ENCODE results near the gene BMPR1B. TPM values are rescaled to one million over a fixed set of nuclear protein-coding genes. Genes with fewer than 3 reads are reported as not detected.

The BMPR1B gene
- polyA plus RNA-seq, 4 donors, result 19.4 to 26.8 (median 26.0) TPM

- DNase-seq (ENCODE audit: low read depth in 4 of 4, low spot score in 3 of 4), result no peak
Measured at GRCh38 chr4:94762326-94762725, 4.6 kb downstream of the BMPR1B start.

GRCh38 chr4:94763005-94763404, 5.2 kb downstream of the BMPR1B start:
- no peak for DNase-seq (ENCODE audit: low read depth in 4 of 4, low spot score in 3 of 4)

DNA sequence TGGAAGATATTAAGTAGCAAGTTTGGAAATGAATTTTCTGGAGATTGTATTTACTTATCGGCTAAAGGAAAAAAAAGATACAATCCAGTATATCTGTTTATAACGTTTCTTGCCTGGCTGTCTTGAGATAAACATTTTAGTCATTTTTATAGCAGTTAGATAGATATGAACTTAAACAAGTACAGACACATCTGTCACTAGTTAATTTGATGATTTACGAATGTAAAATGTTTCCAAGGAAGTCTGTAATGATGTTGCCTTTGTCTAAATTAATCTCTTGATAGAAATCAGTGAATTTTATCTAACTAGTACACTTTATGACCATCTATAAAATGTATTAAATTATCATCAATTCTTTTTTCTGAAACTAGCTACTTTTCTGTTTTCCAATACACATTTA, 5.7 kb downstream of the BMPR1B start:
- no peak for DNase-seq (ENCODE audit: low read depth in 4 of 4, low spot score in 3 of 4)

DNA sequence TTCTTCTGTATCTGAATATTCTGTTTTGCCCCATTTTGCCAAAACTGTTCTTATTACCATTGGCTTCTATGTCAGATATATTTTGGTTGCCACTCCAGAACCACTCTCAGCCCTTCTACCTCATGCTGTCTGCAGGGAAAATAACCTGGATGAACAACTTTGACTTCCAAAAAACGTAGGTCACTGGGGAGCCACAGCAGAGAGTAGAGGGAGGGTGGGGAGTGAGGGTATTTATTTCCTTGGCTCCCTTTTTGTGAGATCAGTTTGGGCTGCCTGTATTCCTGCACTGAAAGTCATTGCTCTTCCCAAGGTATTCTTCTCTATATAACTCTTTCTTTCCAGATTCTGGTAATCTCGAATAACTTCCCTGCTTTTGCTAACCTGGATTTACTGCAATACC, 6.3 kb downstream of the BMPR1B start:
- DNase-seq (ENCODE audit: low read depth in 4 of 4, low spot score in 3 of 4), result no peak

- no peak for DNase-seq (ENCODE audit: low read depth in 4 of 4, low spot score in 3 of 4)
Measured at GRCh38 chr4:94765174-94765573, 7.4 kb downstream of the BMPR1B start.

DNA sequence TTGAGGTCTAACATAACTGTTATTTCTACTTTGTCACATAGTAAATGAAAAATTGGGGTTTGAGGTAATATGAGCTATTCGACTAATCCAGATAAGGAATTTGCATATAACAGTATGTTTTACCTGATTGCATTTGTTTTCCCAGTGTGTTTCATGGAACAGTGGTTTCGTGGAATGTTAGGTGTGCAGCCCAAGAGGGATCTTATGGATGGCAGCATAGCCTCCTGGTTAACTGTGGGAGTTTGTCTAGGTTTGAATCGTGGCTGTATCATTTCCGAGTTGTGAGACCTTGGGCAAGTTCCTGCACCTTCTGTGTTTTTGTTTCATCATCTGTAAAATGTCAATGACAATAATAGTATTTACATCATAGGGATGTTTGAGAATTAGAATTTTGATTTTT, 7.9 kb downstream of the BMPR1B start:
- DNase-seq (ENCODE audit: low read depth in 4 of 4, low spot score in 3 of 4), result no peak

- DNase-seq (ENCODE audit: low read depth in 4 of 4, low spot score in 3 of 4), result no peak
Measured at GRCh38 chr4:94766856-94767255, 9.1 kb downstream of the BMPR1B start.

GRCh38 chr4:94767446-94767845, 9.7 kb downstream of the BMPR1B start:
- DNase-seq (ENCODE audit: low read depth in 4 of 4, low spot score in 3 of 4), result no peak

DNA sequence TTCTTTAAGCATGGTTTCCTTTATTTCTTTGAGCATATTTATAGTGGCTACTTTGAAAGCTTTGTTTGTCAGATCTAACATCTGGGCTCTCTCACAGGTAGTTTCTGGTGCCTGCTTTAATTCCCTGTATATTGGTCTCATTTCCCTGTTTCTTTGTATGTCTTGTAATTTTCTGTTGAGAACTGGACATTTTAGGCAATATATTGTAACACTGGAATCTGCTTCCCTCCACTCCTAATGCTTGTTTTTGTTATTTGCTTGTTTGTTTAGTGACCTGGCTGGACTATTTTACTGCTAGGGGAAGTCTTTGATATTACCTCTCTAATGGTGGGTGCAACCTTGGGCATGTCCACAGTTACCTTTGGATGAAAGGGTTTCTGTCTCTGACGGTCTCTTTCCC, 25.0 kb downstream of the BMPR1B start:
- no peak for DNase-seq (ENCODE audit: low read depth in 4 of 4, low spot score in 3 of 4)

DNA sequence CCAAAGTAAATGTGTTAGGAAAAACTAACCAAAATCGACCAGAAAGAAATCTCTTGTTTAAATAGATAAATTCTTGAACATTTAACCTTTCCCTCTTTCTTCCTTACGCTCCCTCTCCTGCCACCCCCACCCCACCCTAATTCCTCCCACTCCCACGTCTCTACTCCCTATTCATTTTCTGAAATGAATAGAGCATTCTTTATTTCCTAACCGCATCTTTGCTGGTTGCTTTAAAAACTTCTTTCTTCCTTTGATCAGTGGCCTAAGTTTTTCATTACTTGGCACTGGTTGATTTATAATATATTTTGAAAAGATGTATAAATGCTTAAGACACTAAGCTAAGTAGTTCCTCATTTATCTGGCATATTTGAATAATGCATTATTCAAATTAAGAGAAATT, 33.9 kb downstream of the BMPR1B start:
- DNase-seq (ENCODE audit: low read depth in 4 of 4, low spot score in 3 of 4), result no peak

GRCh38 chr4:94798808-94799207, 41.1 kb downstream of the BMPR1B start:
- no peak for DNase-seq (ENCODE audit: low read depth in 4 of 4, low spot score in 3 of 4)

DNA sequence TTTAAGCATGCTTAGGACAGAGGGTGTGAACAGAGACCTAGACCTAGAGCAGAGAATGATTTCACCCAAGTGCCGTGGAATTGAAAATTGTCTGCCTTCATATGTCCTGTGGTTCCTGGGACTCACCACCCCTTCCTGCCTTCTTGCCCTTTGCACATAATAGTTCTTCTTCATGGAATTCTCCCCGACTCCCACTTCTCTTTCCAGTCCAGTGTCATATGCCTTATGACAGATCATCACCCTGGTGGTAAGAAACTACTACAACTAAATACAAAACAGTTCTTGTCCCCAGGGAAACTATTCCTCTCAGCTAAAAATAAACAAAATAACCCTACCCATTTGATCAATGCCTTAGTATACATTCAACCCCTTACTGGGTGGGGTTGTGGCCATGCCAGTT, 43.3 kb downstream of the BMPR1B start:
- no peak for DNase-seq (ENCODE audit: low read depth in 4 of 4, low spot score in 3 of 4)

DNA sequence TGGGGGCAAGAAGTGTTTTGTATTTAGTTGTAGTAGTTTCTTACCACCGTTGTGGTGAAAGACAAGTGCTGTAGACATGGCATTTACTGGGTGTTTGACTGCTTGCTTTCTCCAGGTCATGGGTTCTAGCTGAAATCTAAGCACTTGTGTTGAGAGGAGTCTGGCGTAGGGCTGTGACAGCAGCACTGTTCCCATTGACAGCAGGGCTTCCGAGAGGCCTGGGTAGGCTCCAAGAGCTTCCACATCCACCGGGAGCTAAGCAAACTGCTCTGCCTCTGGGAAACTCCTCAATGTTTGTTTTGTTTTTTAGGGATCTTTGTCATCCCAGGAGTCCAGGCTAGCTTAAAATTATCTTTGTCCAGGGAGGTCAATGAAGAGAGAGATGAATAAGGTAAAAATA, 44.3 kb downstream of the BMPR1B start:
- no peak for DNase-seq (ENCODE audit: low read depth in 4 of 4, low spot score in 3 of 4)

DNA sequence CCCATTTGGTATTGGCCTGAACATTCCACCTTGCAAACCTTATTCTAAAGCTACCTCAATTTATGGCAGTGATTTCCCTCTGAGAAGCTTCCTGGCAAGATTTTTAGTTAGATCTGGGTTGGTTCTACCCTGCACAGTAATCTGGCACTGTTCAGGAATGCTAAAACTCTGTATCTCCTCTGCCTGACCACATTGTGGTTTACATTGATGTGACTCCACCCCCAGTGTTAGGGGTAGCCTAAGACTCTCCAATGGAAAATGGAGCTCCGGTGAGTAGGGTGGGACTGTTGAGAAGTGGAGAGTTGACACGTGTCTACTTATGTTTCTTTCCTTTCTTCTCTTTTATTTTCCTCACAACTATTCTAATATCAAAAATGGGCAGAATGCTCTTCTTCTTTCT, 45.4 kb downstream of the BMPR1B start:
- DNase-seq (ENCODE audit: low read depth in 4 of 4, low spot score in 3 of 4), result no peak

DNA sequence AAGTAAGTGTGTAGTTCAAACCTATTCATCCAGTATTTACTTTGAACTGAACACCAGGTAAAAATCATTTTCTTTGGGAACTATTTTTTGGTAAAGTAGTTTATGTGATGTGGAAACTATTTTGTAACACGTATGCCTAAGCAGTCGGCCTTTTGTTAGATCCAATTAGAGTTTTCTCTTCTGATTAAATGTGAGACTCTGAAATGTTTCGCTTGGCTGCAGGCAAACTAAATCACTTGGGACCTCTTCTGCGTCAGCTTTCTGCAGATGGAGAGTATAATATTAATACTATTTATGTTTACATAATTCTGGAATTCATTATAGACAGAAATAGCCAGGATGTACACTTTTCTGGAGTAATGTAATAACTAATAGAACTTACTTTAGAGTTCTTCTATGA, 46.9 kb downstream of the BMPR1B start:
- no peak for DNase-seq (ENCODE audit: low read depth in 4 of 4, low spot score in 3 of 4)

GRCh38 chr4:94806376-94806775, 48.6 kb downstream of the BMPR1B start:
- DNase-seq (ENCODE audit: low read depth in 4 of 4, low spot score in 3 of 4), result no peak

GRCh38 chr4:94811643-94812042, 53.9 kb downstream of the BMPR1B start:
- DNase-seq (ENCODE audit: low read depth in 4 of 4, low spot score in 3 of 4), result no peak

GRCh38 chr4:94813221-94813620, 55.5 kb downstream of the BMPR1B start:
- no peak for DNase-seq (ENCODE audit: low read depth in 4 of 4, low spot score in 3 of 4)

GRCh38 chr4:94814237-94814636, 56.5 kb downstream of the BMPR1B start:
- no peak for DNase-seq (ENCODE audit: low read depth in 4 of 4, low spot score in 3 of 4)

GRCh38 chr4:94819371-94820168, 61.8 kb downstream of the BMPR1B start:
- no peak for DNase-seq (ENCODE audit: low read depth in 4 of 4, low spot score in 3 of 4)

DNA sequence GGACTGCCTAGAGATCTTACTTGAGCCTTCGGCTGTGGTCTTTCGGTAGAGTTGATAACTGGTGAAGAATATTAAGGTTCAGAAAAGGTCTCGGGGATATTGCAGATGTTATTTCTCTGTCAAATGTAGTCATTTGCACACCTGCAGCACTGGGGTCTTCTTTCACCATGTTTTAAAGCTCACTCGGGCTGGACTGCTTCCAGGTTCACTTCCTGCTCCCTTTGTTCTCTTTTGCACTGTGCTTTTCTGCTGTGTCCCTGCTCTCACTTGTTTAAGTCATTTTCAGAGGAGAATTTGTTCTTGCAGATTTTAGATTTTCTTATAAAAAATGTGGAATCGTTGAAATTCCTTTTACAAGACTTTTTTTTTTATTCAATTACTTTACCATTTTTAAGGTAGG, 68.5 kb downstream of the BMPR1B start:
- no peak for DNase-seq (ENCODE audit: low read depth in 4 of 4, low spot score in 3 of 4)

- no peak for DNase-seq (ENCODE audit: low read depth in 4 of 4, low spot score in 3 of 4)
Measured at GRCh38 chr4:94827481-94828110, 69.8 kb downstream of the BMPR1B start.

All from right renal pelvis (tissue), 4 donors.